ENCODE data around the gene NGEF.
A peak's percentile ranks its signal among the peaks of the same experiment; 100 is the strongest.

The NGEF gene

DNA sequence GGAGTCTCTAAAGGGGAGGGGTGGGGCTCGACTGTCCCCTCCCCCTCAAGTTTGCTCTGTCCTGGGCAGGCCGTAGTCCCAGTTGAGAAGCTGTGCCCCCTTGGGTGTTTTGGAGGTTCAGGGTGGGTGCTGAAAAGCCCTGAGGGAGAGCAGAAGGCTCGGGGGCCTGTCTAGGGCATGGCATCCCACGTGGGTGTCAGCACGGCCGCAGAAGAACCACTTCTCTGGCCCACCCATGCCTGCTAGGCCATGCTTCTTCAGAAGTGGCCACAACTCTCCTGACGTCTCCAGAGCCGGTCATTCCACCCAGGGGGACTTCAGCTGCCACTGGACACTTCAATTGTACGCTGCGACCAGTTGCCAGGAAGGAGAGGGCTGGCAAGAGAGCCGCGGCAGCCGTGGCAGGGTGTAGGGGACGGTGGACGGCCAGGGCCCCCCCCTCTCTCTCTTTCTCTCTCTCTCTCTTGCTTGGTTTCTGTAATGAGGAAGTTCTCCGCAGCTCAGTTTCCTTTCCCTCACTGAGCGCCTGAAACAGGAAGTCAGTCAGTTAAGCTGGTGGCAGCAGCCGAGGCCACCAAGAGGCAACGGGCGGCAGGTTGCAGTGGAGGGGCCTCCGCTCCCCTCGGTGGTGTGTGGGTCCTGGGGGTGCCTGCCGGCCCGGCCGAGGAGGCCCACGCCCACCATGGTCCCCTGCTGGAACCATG is 46.9 kb upstream of the NGEF start, which contains the start of gene INPP5D:
Gene INPP5D (plus strand): TSS at position 546 of the 704 bp plus-strand sequence. CDS start 137 bp downstream, at position 683.
- TF ChIP-seq POLR2AphosphoS5 (IDR thresholded peaks at IDR 0.05; ENCODE audit: low read depth, low read length) (peak; percentile 31; the same call in 1 of the 2 replicates), FOXP2 (optimal IDR thresholded peaks at IDR 0.05; ENCODE audit: borderline replicate concordance, extremely low read depth, extremely low read length, insufficient read depth) (no peak)
- TF ChIP-seq, protein P1, sequence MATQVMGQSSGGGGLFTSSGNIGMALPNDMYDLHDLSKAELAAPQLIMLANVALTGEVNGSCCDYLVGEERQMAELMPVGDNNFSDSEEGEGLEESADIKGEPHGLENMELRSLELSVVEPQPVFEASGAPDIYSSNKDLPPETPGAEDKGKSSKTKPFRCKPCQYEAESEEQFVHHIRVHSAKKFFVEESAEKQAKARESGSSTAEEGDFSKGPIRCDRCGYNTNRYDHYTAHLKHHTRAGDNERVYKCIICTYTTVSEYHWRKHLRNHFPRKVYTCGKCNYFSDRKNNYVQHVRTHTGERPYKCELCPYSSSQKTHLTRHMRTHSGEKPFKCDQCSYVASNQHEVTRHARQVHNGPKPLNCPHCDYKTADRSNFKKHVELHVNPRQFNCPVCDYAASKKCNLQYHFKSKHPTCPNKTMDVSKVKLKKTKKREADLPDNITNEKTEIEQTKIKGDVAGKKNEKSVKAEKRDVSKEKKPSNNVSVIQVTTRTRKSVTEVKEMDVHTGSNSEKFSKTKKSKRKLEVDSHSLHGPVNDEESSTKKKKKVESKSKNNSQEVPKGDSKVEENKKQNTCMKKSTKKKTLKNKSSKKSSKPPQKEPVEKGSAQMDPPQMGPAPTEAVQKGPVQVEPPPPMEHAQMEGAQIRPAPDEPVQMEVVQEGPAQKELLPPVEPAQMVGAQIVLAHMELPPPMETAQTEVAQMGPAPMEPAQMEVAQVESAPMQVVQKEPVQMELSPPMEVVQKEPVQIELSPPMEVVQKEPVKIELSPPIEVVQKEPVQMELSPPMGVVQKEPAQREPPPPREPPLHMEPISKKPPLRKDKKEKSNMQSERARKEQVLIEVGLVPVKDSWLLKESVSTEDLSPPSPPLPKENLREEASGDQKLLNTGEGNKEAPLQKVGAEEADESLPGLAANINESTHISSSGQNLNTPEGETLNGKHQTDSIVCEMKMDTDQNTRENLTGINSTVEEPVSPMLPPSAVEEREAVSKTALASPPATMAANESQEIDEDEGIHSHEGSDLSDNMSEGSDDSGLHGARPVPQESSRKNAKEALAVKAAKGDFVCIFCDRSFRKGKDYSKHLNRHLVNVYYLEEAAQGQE (IDR thresholded peaks at IDR 0.05; ENCODE audit: insufficient read depth in 1 of 2, low read depth in 2 of 2, low read length in 2 of 2), result no peak

DNA sequence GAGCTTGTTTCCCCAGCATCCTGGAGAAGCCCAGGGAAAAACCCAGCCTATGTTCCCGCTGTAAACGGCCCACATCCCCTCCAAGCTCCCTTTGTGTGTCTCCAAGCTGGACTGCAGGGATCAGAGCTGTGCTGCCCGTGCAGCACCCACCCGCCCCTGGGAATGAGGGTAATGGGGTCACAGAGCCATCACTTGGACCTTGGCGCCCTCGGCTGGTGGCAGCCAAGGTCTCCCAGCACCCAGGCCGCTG is 46.4 kb upstream of the NGEF start:
- TF ChIP-seq FOXP2 (optimal IDR thresholded peaks at IDR 0.05; ENCODE audit: borderline replicate concordance, extremely low read depth, extremely low read length, insufficient read depth) (no peak), POLR2AphosphoS5 (IDR thresholded peaks at IDR 0.05; ENCODE audit: low read depth, low read length) (no peak), SIN3A (IDR thresholded peaks at IDR 0.05; ENCODE audit: borderline replicate concordance, insufficient read depth, low read length) (no peak), TAF1 (IDR thresholded peaks at IDR 0.05; ENCODE audit: borderline replicate concordance, insufficient read depth, low read length) (no peak)
- TF ChIP-seq, protein P1 (IDR thresholded peaks at IDR 0.05; ENCODE audit: insufficient read depth in 1 of 2, low read depth in 2 of 2, low read length in 2 of 2), result no peak

DNA sequence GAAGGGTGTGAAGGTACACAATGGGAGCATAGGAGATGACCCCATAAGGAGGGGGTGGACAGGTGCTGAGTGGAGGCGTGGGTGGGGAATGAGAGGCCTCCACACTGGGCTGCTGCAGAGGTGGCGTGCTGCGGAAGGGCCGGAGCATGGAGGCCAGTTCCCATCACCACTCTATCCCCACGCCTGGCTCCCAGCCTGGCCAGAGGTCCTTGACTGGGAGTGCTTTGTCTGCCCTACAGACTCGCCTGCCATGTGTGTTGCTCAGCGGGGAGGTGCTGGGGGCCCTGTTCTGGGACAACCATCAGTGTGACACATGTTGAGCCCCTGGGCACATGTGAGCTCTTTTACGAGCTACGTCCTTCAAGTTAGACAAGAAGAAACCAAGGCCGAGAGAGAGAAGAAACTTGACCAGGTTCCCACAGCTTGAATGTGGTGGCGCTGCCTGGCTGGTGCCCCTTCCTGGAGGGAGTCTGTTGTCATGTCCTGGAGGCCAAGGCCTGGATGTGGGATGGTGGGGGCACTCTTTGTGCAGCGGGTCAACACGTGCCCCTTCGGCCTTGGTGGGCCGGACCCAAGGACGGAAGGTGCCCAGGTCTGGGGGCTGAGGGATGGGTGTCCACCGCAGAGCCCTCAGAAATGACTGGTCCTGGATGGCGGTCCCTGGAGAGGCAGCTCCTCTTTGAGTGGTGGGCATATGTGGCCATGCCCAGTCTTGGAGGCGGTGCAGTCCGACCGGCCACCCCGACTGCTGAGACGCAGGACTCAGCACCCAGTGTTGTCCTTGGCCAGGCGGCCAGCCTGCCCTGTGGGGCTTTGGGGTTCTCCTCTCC is 45.9 kb upstream of the NGEF start:
- TF ChIP-seq SIN3A (IDR thresholded peaks at IDR 0.05; ENCODE audit: borderline replicate concordance, insufficient read depth, low read length) (no peak), FOXP2 (optimal IDR thresholded peaks at IDR 0.05; ENCODE audit: borderline replicate concordance, extremely low read depth, extremely low read length, insufficient read depth) (no peak), TAF1 (IDR thresholded peaks at IDR 0.05; ENCODE audit: borderline replicate concordance, insufficient read depth, low read length) (no peak), POLR2AphosphoS5 (IDR thresholded peaks at IDR 0.05; ENCODE audit: low read depth, low read length) (no peak)
- TF ChIP-seq, protein P1 (IDR thresholded peaks at IDR 0.05; ENCODE audit: insufficient read depth in 1 of 2, low read depth in 2 of 2, low read length in 2 of 2), result no peak

DNA sequence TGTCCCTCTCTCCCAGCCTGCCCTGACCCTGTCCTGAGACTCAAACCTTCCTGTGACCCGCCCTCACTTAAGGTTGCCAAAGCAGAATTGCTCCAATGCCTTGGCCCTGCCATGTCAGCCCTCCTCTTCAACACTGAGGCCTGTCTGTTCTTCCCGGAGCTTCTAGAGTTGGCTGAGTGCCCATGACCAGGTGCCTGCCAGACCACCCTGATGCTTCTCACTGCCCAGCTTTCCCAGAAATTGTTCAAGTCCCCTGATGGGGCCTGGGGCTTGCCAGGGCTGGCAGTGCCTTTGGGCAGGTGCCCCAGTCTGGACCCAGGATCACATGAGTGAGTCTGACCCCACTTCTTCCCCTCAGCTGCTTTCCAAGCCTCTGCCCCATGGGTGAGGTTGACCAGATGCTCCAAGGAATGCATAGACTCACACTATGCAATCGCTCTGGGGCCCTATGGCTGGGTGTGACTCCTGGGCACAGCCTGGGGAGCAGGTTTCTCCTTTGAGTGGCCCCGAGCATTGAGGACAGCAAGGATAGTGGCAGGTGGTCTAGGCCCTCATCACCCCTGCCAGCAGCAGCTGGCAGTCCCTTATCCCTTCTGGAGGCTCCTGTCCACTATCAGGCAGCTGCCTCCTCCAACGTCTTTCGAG is 44.0 kb upstream of the NGEF start:
- TF ChIP-seq, protein P1 (IDR thresholded peaks at IDR 0.05; ENCODE audit: insufficient read depth in 1 of 2, low read depth in 2 of 2, low read length in 2 of 2), result no peak
- no peak for TF ChIP-seq SIN3A (IDR thresholded peaks at IDR 0.05; ENCODE audit: borderline replicate concordance, insufficient read depth, low read length)
- TF ChIP-seq TAF1 (IDR thresholded peaks at IDR 0.05; ENCODE audit: borderline replicate concordance, insufficient read depth, low read length), result no peak
- no peak for TF ChIP-seq POLR2AphosphoS5 (IDR thresholded peaks at IDR 0.05; ENCODE audit: low read depth, low read length)
- TF ChIP-seq FOXP2 (optimal IDR thresholded peaks at IDR 0.05; ENCODE audit: borderline replicate concordance, extremely low read depth, extremely low read length, insufficient read depth), result no peak
